GM20000 (cell line): Measurements from ENCODE around the gene CFL1.

ENCODE experiments used
- DNase-seq: peaks from one replicate; pipeline ENCODE4 v3.0.0; 2012; ENCODE audit warnings: low spot score
- CTCF ChIP-seq: IDR thresholded peaks from 2 replicates; pipeline ENCODE4 v1.5.1; 2012; ENCODE audit warnings: mild to moderate bottlenecking, control low read depth; ENCODE audit errors: extremely low read depth, missing control alignments

CFL1 gene

GRCh38 chr11:65816696-65817095 is 41.3 kb downstream of the CFL1 start:
- TF ChIP-seq CTCF: no peak
- DNase-seq: no peak

GRCh38 chr11:65814986-65815565 is 42.9 kb downstream of the CFL1 start:
- no peak for DNase-seq
- no peak for TF ChIP-seq CTCF

- no peak for DNase-seq
- TF ChIP-seq CTCF: no peak
Measured at GRCh38 chr11:65814131-65814985, 43.6 kb downstream of the CFL1 start.

- no peak for DNase-seq
- TF ChIP-seq CTCF: no peak
Measured at GRCh38 chr11:65811764-65812475, 46.1 kb downstream of the CFL1 start.

GRCh38 chr11:65810046-65810868 is 47.7 kb downstream of the CFL1 start:
- no peak for TF ChIP-seq CTCF
- DNase-seq: no peak

- TF ChIP-seq CTCF: no peak
Measured at GRCh38 chr11:65809496-65809895, 48.5 kb downstream of the CFL1 start.

More at GRCh38 chr11:65809496-65809895, 48.5 kb downstream of the CFL1 start:
- no peak for DNase-seq
